Measurements from ENCODE around the gene FAM83E.
"Not testable (repeated sequence)": the region's sequence is repeated elsewhere in the genome, so short reads cannot be mapped to it uniquely, and the experiment has no call there.

FAM83E gene

DNA sequence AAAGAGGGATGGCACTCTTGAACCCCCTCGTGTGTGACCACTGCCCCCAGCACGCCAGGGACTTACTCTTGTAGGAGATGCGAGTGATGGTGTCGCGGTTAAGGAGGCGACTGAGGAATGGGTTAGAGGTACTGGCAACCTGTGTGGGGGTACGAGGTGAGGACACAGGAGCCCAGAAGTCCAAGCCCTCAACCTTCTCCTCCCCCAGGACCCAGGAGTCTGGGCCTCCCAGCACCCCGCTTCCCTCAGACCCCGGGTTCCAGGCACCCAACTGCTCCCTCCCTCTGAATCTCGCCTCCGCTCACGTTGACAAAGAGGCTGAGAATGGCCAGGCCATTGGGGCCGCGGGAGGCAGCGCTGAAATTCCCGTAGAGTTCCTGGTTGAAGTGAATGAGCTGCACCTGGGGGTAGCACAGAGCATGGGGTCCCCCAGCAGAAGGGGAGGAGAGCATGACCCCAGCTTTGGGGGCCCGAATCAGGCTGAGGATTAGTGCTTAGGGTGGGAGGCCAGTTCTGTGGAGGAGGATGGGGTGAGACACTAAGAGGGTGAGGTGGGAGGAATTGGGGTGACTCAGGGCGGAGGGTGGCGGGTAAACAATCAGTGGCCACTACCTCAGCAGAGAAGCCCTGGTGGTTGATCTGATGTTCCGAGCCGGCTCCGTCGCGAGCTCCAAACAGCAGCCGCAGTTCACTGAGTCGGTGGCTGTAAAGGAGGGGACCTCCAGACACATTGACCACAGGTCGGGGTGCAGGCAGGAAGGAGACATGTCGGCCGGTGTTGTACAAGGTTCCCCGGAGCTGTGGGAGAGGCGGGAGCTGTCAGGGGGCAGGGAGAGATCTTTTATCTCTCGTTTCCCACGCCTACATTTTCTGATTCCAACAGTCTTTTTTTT, 24.9 kb upstream of the FAM83E start:
- no peak for DNase-seq

DNA sequence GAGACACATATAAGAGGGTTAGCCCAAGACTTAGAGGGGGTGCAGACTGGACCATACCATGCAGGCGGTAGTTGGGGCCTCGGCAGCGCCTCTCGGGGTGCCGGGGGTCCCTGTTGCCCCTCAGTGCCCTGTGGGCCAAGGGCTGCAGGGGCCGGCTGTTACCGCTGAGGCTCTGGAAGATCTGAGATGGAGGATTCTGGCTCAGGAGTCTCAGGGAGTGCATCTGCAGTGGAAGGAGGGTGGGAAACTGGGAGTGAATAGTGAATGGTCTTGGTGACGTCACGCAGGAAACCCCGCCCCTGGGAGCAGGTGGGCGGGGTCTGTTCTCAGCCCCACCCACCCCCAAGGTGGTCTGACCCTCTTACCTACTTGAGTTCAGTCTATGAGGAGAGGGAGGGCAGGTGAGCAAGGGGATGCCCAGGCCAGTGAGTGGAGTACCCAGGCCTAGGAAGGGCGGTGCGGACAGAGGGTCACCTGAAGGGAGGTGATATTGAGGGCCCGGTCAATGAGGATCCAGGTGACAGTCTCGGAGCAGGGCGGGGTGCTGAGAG, 24.0 kb upstream of the FAM83E start:
- DNase-seq: no peak

DNA sequence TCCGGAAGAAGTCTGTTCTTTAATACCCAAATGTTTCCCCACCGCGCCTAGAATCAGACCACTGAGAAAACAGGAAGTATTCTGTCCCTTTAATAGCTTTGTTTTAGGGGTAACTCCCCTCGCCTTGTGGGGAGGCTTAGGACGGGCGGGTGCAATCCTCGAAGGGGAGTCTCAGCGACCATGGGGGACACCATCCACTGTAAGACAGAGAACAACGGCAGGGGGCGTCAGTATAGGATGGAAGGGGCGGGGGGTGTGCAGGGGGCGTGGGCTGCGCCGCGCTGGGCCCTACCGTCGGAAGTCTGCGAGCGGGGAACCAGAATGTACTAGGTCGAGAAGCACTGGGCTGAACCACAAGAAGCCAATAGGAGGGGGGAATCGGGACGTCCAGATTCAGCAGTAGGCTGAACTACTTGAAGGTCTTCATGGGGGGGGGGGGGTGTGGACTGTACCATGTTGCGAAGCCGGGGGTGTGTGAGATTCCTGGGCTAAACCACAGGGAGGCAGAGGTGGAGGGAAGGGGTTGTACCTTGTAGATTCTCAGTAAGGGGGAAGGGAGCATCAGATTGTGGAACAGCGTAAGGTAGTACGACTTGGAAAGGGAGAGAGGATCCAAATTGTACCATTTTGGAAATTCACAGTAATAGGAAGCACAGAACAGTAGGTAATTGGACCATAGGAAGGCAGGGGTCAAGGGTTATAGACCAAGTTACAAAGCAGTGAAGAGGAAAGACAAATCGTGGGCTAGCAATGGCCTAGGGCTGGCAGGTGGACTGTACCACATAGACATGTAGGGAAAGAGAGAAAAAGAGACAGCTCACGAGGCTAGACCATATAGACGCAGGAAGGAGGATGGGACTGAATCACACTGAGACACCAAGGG, 23.3 kb upstream of the FAM83E start:
- peak; percentile 88 for DNase-seq

DNA sequence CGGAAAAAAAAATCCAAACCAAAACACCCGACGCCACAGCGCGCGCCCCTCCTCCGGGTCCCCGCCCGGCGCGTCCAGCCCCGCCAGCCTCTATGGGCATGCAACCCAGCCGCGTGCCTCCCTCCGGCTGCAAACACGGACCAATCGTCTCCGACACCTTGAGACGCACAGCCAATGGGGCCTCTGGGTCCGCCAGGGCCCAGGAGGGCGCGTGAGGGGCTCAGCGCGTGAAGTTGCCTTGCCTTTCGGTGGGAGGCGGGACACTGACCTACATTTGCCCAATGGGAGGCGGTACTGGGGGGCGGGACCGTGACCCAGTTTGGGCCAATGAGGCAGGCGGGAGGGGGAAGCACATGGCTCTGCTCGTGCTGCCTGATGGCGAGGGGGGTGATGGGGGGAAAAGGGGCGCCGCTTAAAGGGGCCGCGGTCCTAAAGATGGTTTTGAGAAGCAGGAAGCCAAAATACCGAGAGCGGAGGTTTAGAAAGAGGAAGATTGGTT, 22.6 kb upstream of the FAM83E start:
- DNase-seq: peak; percentile 98

DNA sequence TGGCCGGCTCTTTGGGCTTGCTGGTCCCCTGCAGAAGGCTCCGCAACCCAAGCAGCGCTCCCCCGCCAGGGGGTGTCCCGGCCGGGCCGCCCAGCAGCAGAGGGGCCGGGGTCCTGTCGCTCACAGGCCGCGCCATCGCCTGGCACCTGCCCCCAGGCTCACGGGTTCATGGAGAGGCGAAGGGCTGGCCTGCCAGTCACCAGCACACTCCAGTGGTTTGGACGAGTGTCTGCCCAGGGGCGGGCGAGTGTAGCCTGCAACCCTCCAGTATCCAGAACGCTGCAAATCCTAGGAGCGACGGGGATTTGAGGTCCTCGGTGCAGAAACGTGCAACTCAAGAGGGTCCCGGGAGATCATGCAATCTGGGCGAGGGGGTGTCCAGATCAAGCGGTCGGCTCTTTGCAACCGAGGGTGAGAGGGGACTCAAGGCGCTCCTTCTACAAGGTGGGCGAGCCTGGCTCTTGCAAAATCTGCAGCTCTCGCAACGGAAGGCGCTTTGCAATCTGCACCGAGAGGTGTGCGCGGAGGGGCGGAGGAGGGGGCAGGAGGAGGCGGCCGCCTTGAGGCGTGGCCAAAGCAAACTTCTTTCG, 22.1 kb upstream of the FAM83E start, which contains the start of gene DBP:
Gene DBP (minus strand): TSS at position 521 of the 590 bp plus-strand sequence. CDS start 385 bp downstream, at position 136.
- DNase-seq: no peak

DNA sequence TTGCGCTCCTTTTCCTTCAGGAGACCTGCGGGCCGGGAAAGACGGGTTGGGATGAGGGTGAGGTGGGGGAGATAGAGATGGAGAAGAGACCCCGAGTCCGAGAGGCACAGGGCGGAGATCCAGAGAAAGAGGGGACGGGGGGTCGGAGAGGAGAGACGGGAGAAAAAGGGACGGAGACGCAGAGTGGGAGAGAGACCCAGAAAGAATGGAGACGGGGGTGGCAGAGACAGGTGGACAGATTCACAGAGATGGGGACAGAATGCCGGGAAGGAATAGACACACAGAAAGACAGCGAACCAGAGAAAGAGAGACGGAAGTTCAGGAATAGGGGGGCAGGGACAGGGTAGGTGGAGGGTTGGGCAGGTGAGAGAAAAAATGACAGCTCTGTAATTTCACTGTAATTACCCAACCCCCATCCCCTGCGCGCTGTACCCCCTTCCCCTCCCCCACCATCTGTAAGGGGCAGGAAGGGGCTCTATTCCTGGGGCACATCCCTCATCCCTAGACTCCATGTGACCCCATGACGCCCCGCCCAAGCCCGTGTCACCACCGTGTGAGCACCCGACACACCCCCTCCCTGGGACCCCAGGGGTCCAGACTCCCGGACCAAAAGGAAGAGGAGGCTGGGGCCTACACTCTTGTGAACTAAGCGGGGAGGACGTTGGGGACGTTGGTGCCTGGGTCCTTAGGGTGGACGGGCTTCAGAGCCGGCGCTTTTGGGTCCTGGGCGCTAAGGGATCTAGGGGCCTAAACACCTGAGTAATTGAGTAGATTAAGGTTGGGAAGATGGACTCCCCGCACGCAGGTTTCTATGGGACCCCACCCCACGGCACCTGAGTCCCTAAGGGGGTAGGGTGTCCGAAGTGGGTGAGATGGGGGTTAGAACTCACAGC, 21.3 kb upstream of the FAM83E start:
- no peak for DNase-seq

DNA sequence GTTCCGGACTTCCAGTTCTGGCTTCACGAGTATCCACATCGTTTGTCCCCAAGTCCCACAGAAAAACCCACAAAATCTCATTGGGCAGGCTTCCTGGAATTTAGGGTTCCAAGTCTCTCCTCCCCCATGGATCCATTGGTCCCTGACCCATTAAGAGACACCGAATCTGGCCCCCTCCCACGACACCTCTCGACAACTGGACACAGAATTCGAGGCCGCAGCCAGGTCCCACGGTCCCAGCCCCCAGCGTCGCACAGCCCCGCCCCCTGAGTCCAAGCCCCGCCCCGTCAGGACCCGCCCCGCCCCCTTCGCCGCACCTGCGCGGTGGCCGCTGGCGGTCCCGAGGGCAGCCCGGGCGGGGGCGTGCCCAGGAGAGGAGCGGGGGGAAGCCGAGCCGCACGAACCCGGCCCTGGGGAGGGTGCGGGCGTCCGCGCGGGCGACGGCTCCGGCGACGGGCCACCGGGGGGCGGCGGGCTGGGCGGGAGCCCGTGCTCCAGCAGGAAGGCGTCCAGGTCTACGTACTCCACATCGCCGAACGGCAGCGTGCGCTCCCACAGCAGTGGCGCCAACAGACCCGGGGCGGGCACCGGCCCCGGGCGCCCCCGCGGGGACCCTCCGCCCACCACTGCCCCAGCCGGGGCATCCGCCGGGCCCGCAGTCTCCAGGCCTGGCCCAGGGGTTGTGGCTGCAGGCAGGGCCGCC, 20.5 kb upstream of the FAM83E start:
- DNase-seq: no peak

DNA sequence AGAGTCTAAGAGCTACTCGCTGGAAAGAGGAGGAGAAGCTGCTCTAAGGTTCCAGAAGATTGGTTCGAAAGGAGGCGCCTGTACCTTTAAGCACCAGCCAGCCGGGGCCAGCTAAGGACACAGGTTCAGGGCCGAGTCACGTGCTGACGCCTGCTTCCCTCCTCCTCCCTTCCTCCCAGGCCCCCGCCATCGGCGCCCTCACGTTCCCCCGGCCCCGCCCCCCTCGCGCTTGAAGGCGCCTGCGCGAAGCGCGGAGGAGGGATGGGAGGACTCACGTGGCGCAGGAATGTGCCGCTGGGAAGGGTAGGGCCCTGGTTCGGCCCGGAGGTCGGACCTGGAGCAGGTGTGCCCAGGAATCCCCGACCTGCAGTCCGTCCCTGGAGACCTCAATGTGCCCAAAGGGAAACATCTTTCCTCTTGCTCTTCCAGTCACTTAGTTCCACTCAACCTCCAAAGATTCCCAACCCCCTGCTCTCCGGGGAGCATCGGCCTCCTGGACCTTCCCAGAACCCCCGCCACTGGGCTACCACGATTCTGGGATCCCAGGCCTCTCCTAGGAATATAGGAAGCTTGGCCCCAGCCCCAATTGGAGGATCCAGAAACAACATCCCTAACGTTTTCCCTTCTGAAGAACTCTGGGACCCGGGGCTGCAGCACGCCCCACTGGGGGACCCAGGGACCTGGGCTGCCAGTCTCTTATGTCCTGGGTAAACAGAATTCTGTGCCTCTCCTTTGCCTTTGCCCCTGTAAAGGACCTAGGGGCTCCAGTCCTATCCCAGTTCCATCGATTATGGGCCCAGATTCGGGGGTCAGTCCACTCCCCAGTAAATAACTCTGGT, 19.8 kb upstream of the FAM83E start:
- DNase-seq: peak; percentile 93

DNA sequence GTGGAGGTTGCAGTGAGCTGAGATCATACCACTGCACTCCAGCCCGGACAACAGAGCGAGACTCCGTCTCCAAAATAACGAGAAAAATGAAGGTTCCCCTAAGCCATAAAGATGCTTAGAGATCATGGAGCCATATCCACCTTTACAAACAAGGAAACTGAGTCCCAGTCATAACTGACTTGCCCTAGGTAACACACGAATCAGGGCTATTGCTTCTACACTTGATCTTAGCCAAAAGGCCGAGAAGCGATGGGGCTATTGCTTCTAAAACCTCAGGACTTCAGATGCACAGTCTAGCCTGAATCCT, 19.1 kb upstream of the FAM83E start:
- DNase-seq: no peak

DNA sequence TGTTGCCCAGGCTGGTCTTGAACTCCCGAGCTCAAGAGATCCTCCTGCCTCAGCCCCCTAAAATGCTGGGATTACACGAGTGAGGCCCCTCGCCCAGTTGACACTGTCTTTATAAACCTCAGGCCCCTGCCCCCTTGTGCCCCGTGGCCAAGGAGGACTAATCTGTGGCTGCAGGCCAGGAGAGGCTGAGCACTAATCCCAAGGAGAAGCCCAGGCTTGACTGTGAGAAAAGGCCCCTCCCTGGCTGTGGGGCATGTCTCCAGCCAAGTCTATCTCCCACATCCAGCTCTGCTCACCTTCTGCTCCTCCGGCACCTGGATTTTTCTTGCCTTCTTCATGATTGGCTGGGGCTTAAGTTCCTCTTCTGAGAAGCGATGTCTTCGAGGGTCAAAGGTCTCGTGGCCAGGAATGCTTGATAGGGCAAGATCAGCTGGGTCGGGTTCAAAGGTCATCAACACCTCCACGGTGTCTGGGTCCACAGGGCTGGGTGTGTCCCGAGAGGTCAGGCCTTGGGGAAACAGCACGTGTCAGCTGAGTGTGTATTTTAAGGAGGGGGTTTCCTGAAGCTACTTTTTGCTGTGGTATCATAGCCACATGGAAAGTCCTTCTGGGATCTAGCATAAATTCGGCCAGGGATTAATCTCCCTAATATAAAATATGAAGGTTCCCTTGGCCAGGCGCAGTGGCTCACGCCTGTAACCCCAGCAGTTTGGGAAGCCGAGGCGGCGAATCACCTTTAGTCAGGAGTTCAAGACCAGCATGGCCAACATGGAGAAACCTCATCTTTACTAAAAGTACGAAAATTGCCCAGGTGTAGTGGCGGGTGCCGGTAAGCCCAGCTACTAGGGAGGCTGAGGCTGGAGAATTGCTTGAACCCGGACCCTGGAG, 18.5 kb upstream of the FAM83E start:
- DNase-seq: no peak

DNA sequence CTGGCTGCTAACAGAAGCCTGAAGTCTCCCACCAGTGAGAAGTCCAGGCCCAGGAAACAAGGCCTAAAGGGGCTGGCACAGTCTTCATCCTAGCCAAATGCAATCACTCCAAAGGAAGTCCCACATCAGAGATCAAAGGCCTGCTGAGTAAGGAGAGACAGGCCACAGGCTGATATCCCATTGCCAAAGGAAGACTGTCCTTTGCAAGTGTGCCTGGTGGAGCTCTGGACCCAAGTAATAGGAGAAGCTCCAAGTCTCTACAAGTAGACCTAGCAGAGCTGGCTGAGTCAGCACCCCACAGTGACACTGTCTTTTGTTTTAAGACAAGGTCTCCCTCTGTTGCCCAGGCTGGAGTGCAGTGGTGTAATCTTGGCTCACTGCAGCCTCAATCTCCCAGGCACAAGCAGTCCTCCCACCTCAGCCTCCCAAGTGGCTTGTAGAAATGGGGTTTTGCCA, 17.8 kb upstream of the FAM83E start:
- no peak for DNase-seq

DNA sequence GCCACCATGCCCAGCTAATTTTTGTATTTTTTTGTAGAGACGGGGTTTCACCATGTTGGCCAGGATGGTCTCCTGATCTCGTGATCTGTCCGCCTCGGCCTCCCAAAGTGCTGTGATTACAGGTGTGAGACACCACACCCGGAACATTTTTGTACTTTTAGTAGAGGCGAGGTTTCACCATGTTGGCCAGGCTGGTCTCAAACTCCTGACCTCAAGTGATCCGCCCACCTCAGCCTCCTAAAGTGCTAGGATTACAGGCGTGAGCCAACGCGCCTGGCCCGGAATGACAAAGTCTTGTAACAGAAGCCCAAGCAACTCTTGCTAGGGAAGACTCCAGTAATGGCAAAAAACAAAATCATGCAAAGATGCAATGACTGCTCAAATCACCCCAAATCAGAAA, 17.4 kb upstream of the FAM83E start:
- DNase-seq: not testable (repeated sequence)

DNA sequence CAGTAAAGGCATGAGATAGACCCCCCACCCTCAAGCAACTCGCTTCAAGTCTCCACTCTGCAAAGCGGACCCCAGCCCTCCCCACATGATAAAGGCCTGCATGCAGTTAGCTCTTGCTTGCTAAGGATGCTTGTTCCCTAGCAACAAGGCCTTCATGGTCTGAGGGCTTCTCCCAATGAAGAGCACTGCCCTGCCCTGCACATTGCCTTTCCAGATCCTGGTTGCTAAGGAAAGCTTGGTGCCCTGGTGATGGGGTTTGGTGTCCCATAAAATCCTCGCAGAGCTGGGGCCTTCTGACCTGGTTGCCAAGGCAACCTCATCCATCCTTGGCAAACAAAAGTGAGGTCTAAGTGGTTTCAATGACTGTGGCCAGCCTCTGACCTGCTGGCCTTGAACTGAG, 16.3 kb upstream of the FAM83E start:
- no peak for DNase-seq

DNA sequence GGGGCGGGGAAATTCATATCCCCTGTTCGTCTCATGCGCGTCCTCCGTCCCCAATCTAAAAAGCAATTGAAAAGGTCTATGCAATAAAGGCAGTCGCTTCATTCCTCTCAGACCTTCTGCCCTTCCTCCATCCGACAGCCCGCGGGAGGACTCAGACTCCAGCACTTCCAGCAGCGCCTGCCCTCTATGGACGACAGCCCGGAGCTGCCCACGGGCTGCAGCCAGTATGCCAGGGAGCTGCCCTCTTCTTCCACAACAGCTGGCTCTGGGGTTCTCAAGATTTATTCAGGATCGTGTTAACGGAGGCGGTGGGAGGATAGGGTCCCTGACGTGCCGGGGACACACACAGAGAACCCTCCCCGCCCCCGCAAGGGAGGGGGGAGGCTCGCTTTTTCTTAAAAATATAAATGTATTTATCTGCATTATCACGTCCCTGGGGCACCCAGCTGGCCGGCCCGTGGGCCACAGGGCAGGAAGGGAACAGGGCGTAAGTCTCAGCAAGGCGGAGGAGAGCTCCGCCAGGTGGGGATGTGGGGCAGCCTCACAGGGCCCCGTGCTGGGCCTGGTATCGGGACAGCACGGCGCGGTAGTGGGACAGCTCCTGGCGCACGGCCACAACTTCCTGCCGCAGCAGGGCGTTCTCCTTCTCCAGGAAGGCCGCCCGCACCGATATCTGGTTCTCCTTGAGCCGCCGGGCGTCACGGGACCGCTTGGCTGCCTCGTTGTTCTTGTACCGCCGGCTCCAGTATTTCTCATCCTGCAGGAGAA, 15.6 kb upstream of the FAM83E start:
- peak; percentile 68 for DNase-seq

DNA sequence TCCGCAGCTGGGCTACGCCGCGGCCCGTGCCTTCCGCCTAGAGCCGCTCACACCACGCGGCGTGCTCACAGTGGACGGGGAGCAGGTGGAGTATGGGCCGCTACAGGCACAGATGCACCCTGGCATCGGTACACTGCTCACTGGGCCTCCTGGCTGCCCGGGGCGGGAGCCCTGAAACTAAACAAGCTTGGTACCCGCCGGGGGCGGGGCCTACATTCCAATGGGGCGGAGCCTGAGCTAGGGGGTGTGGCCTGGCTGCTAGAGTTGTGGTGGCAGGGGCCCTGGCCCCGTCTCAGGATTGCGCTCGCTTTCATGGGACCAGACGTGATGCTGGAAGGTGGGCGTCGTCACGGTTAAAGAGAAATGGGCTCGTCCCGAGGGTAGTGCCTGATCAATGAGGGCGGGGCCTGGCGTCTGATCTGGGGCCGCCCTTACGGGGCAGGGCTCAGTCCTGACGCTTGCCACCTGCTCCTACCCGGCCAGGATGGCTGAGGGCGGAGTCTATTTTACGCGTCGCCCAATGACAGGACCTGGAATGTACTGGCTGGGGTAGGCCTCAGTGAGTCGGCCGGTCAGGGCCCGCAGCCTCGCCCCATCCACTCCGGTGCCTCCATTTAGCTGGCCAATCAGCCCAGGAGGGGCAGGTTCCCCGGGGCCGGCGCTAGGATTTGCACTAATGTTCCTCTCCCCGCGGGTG, 14.9 kb upstream of the FAM83E start:
- DNase-seq: no peak

DNA sequence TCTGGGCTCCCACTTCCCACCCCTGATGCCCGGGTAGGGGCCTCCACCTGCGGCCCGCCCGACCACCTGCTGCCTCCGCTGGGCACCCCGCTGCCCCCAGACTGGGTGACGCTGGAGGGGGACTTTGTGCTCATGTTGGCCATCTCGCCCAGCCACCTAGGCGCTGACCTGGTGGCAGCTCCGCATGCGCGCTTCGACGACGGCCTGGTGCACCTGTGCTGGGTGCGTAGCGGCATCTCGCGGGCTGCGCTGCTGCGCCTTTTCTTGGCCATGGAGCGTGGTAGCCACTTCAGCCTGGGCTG, 14.4 kb upstream of the FAM83E start:
- no peak for DNase-seq

DNA sequence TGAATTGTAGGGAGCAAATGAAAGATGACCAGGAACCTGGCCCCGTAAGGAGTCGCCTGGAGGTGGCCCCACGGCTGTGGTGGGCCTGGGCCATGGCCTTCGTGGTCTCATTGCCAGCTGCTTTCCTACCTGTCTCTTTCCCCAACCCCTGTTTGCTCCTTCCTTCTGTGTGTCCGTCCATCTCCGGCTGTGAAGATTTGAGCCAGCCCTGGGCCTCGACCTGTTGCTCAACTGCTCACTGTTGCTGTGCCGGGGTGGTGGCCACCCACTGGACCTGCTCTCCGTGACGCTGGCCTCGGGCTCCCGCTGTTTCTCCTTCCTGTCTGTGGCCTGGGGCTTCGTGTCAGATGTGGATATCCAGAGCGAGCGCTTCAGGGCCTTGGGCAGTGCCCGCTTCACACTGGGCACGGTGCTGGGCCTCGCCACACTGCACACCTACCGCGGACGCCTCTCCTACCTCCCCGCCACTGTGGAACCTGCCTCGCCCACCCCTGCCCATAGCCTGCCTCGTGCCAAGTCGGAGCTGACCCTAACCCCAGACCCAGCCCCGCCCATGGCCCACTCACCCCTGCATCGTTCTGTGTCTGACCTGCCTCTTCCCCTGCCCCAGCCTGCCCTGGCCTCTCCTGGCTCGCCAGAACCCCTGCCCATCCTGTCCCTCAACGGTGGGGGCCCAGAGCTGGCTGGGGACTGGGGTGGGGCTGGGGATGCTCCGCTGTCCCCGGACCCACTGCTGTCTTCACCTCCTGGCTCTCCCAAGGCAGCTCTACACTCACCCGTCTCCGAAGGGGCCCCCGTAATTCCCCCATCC, 13.8 kb upstream of the FAM83E start:
- peak; percentile 42 for DNase-seq

All from right forelimb (tissue), 1 donor.